Heart right ventricle (tissue), 16 donors: ENCODE results near the gene FAM181B. TPM values are rescaled to one million over a fixed set of nuclear protein-coding genes. Genes with fewer than 3 reads are reported as not detected.
"Not testable (repeated sequence)": the region's sequence is repeated elsewhere in the genome, so short reads cannot be mapped to it uniquely, and the experiment has no call there.

Source experiments
- ATAC-seq, 8 donors: fragments of 200-7000 bp; cut with Tn5 transposase; one replicate each; pipeline ENCODE4 v1.9.1; 2020; ENCODE audit warnings: mild to moderate bottlenecking in 8 of 8, moderate library complexity in 8 of 8, moderate number of reproducible peaks in 1 of 8
- DNase-seq, 2 donors: peaks; one replicate each; pipeline ENCODE4 v3.0.0-alpha.2; 2020
- H3K27ac ChIP-seq, 10 donors: fragments of 200-600 bp; sonication (generic) in 2 of 10; one replicate each; pipeline versions ENCODE4 v1.5.0 to v1.8.0; 2020 to 2022; ENCODE audit warnings: mild to moderate bottlenecking in 3 of 10
- H3K27me3 ChIP-seq, 7 donors: fragments of 200-600 bp; one replicate each; pipeline ENCODE4 v1.8.0; 2021 to 2022; ENCODE audit warnings: mild to moderate bottlenecking in 2 of 7
- H3K36me3 ChIP-seq, 9 donors: fragments of 200-600 bp; sonication (generic) in 1 of 9; one replicate each; pipeline versions ENCODE4 v1.5.0 to v1.8.0; 2020 to 2022; ENCODE audit warnings: mild to moderate bottlenecking in 2 of 9
- H3K4me1 ChIP-seq, 9 donors: fragments of 200-600 bp; sonication (generic) in 1 of 9; one replicate each; pipeline versions ENCODE4 v1.5.0 to v1.8.0; 2020 to 2022; ENCODE audit warnings: mild to moderate bottlenecking in 4 of 9
- H3K4me3 ChIP-seq, 10 donors: fragments of 200-600 bp; sonication (generic) in 2 of 10; one replicate each; pipeline versions ENCODE4 v1.5.0 to v1.8.0; 2020 to 2022; ENCODE audit warnings: mild to moderate bottlenecking in 7 of 10, moderate library complexity in 2 of 10
- H3K9me3 ChIP-seq, 11 donors: fragments of 200-600 bp in 10 of 11; sonication (generic) in 2 of 11; one replicate each; pipeline versions ENCODE4 v1.5.0 to v1.8.0; 2013 to 2022; ENCODE audit warnings: mild to moderate bottlenecking in 2 of 11, control low read depth in 1 of 11, moderate library complexity in 1 of 11
- WGBS, 2 donors: extraction: QIAGEN DNeasy Blood & Tissue Kit; methylation state at CpG; one replicate each; pipeline ENCODE4 v1.1.7; 2013; ENCODE audit warnings: inconsistent platforms in 1 of 2; 5-methylcytosine and 5-hydroxymethylcytosine counted together
- intact Hi-C, 10 donors: fragments of 100-400 bp; cut with DNase I; formaldehyde crosslinking; loops; one replicate each; pipeline versions ENCODE4 v1.11.1 to v1.14.2; 2022
- polyA plus RNA-seq, 2 donors: library from polyadenylated mRNA; stranded (reverse); fragments of 200-250 nt; gene quantifications; one replicate each; pipeline ENCODE4 v1.2.3, GENCODE V29; 2013
- total RNA-seq, 10 donors: library from RNA; stranded (reverse); fragmentation: NEBNext Ultra II Directional in 3 of 10; extraction: Animal tissue kit (Norgen Biotek cat#: 25700) in 3 of 10; gene quantifications; one replicate each; pipeline versions ENCODE4 v1.2.1 to v1.2.4, GENCODE V29; 2021 to 2023
- TF ChIP-seq, protein P1 (sequence below), 9 donors: fragments of 200-600 bp; sonication (generic) in 2 of 9; IDR thresholded peaks; one replicate each; pipeline versions ENCODE4 v1.5.0 to v1.8.0; 2021 to 2022; ENCODE audit warnings: antibody characterized with exemption in 9 of 9, mild to moderate bottlenecking in 5 of 9, moderate library complexity in 1 of 9
- donor health status: Arrhythmogenic right ventricular cardiomyopathy.
- donor health status: ischemic (EF 13 %, LVEDD 7.1; RV severe dilation, severe dysfunction).
- donor health status: healthy with polysubstance abuse.
- donor health status: DM: no; HTN: yes; CAD: no.
- donor health status: DM: no; HTN: no; CAD: no.
- donor health status: ischemic (EF 25% LVEDD 6.9; RV normal size, moderate dysfunction).
- donor health status: ischemic (EF 25% LVEDD 5.7; RV mildly dilated, moderate dysfunction).
- donor health status: healthy.
- donor health status: DM: yes; HTN: yes; CAD: no.
- donor health status: Ischemic cardiomyopathy.
- donor health status: ischemic (EF 35%, LVEDD 5.7; RV mildly dilated, moderate dysfunction).
- donor health status: nonischemic (EF 11% LVEDD 7.7; RV severe dilation, severe dysfunction).
- donor health status: DM: yes; HTN: yes; CAD: no.
- donor health status: PGD.
- donor health status: ischemic (EF 29% LVEDD 5.4; RV normal size, mild dysfunction).
- donor health status: nonischemic (EF 23%, LVEDD 6.1; RV moderate dilation, normal function).

FAM181B gene
- total and polyA plus RNA-seq, 12 donors, result 0.06 to 0.60 (median 0.15) TPM; not detected in 3

- 64 to 67% methylated on average over 6 of the region's 6 CpGs for WGBS, 2 donors
- TF ChIP-seq, protein P1, sequence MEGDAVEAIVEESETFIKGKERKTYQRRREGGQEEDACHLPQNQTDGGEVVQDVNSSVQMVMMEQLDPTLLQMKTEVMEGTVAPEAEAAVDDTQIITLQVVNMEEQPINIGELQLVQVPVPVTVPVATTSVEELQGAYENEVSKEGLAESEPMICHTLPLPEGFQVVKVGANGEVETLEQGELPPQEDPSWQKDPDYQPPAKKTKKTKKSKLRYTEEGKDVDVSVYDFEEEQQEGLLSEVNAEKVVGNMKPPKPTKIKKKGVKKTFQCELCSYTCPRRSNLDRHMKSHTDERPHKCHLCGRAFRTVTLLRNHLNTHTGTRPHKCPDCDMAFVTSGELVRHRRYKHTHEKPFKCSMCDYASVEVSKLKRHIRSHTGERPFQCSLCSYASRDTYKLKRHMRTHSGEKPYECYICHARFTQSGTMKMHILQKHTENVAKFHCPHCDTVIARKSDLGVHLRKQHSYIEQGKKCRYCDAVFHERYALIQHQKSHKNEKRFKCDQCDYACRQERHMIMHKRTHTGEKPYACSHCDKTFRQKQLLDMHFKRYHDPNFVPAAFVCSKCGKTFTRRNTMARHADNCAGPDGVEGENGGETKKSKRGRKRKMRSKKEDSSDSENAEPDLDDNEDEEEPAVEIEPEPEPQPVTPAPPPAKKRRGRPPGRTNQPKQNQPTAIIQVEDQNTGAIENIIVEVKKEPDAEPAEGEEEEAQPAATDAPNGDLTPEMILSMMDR (IDR thresholded peaks at IDR 0.05), result no peak
These were observed 34.9 kb downstream of the FAM181B start for GRCh38 chr11:82698576-82699352.

GRCh38 chr11:82692981-82693380 is 40.7 kb downstream of the FAM181B start:
- TF ChIP-seq, protein P1 (IDR thresholded peaks at IDR 0.05), result no peak
- H3K27me3 ChIP-seq, result peaks cover 0 to 16% (median 0%) of the 10 kb centered on the region in 7 donors
- no peak overlapping the region for H3K4me3 ChIP-seq
- no peaks in the 10 kb centered on the region for H3K4me1 ChIP-seq
- ATAC-seq, result no peak
- intact Hi-C loops, result loop anchor here in 5 of 10 donors (10.0 kb wide), 1 partner anchor 1048 kb away; no protein-coding TSS in a partner anchor
- H3K27ac ChIP-seq, result no peak overlapping the region
- no peaks in the 10 kb centered on the region for H3K36me3 ChIP-seq
- DNase-seq, result no peak
- H3K9me3 ChIP-seq, result no peaks in the 10 kb centered on the region

More at GRCh38 chr11:82698576-82699352, 34.9 kb downstream of the FAM181B start:
- no peaks in the 10 kb centered on the region for H3K4me1 ChIP-seq
- DNase-seq (no peak), ATAC-seq (no peak)
- no peaks in the 10 kb centered on the region for H3K36me3 ChIP-seq
- H3K27ac ChIP-seq, result no peak overlapping the region
- intact Hi-C loops, result loop anchor here in 5 of 10 donors (10.0 kb wide), 1 partner anchor 1054 kb away; no protein-coding TSS in a partner anchor
- peaks cover 0 to 17% (median 6%) of the 10 kb centered on the region in 7 donors for H3K27me3 ChIP-seq
- H3K9me3 ChIP-seq, result no peaks in the 10 kb centered on the region
- no peak overlapping the region for H3K4me3 ChIP-seq

- H3K27ac ChIP-seq, ATAC-seq, H3K4me1 ChIP-seq, H3K36me3 ChIP-seq, H3K4me3 ChIP-seq, DNase-seq, H3K9me3 ChIP-seq: not testable (repeated sequence)
- intact Hi-C loops, result loop anchor here in 1 of 10 donors (10.0 kb wide), 1 partner anchor 1125 kb away; no protein-coding TSS in a partner anchor
- WGBS, 2 donors, result 93 to 97% methylated on average over 17 to 23 of the region's 23 CpGs
- H3K27me3 ChIP-seq, result peaks cover 0 to 26% (median 5%) of the 10 kb centered on the region in 7 donors
These were observed 44.3 kb downstream of the FAM181B start for GRCh38 chr11:82689347-82689746.

DNA sequence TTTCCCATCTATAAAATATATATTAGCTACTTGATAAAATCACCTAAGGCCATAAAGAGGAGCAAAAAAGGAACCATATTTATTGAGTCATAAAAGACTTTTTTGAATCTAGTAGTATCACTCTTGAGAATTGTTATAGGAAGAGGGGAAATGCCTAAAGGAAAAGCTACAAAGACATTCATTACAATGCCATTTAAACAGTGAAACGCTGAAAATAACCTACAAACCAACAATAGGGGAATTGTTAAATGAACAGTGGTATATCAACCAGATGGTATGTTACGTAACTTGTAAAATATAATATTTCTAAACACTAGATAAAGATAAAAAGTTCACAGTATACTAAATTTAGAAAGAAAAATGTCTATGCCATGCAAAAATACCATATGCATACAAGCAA is 47.5 kb downstream of the FAM181B start:
- DNase-seq, result no peak
- Histone ChIP-seq H3K4me1 (no peaks in the 10 kb centered on the region), H3K9me3 (no peaks in the 10 kb centered on the region), H3K4me3 (no peak overlapping the region), H3K36me3 (no peaks in the 10 kb centered on the region), H3K27ac (no peak overlapping the region), H3K27me3 (peaks cover 0 to 40% (median 9%) of the 10 kb centered on the region in 7 donors)
- TF ChIP-seq, protein P1 (IDR thresholded peaks at IDR 0.05), result no peak
- no peak for ATAC-seq
- intact Hi-C loops, result loop anchor here in 1 of 10 donors (10.0 kb wide), 1 partner anchor 1129 kb away; no protein-coding TSS in a partner anchor
- WGBS, 2 donors, result 56 to 63% methylated on average over 2 of the region's 2 CpGs

DNA sequence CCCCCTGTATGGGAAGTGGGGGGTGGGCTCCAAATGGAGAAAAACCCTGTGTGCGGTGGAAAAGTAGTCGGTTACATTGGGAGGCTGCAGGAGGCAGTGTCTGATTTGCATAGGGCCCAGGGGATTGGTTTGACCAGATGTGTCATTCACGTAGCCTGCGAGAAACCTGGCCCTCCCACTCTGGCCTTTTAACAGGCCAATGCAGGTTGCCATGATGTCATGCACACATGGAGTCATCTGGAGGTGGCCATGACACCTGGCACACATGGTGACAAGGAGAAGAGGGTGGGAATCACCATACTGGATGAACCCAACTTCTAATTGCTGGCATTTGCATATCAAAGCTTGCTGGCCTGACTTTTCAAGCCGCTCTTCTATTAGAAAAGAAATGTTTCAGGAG is 50.6 kb downstream of the FAM181B start:
- Histone ChIP-seq H3K9me3 (no peaks in the 10 kb centered on the region), H3K27me3 (peaks cover 0 to 29% (median 9%) of the 10 kb centered on the region in 7 donors), H3K36me3 (no peaks in the 10 kb centered on the region), H3K4me3 (no peak overlapping the region), H3K27ac (no peak overlapping the region), H3K4me1 (no peaks in the 10 kb centered on the region)
- TF ChIP-seq, protein P1 (IDR thresholded peaks at IDR 0.05), result no peak
- DNase-seq (no peak), ATAC-seq (no peak)
- 80 to 82% methylated on average over 5 of the region's 5 CpGs for WGBS, 2 donors
- intact Hi-C loops, result loop anchor here in 1 of 10 donors (10.0 kb wide), 1 partner anchor 1132 kb away; no protein-coding TSS in a partner anchor
